ENCODE measurements around the gene IGF2BP2.
A peak's percentile ranks its signal among the peaks of the same experiment; 100 is the strongest.
"Not testable (repeated sequence)": the region's sequence is repeated elsewhere in the genome, so short reads cannot be mapped to it uniquely, and the experiment has no call there.

IGF2BP2 gene

DNA sequence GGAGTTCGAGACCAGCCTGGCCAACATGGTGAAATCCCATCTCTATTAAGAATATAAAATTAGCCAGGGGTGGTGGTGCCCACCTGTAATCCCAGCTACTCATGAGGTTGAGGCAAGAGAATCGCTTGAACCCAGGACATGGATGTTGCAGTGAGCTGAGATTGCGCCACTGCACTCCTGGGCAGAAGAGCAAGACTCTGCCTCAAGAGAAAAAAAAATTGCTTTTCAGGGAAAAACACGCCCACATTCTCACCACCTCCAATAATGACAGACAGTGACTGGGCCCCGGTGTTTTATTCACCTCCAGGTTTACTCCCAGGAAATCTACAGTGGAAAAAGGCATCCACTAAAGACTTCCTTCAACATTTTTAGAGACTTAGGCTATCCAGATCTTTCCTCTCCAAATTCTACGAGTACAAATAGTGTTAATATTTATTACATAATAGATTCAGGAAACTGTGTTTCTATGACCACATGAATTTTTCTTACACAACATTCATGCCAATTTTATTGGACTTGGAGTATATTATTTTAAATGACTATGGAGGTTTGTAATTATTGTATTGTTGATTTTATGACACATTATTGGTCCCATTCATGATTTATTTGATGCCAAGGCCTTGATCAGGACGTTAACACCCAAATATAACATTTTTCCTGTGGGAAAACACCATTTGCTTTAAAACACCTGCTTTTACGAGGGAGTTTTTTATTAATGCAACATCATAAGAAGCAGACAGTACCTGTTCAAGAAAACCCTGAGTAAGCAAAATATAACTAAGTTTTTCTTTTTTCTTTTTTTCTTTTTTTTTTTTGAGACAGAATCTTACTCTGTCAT is 26.6 kb downstream of the IGF2BP2 start:
- DNase-seq = no peak

DNA sequence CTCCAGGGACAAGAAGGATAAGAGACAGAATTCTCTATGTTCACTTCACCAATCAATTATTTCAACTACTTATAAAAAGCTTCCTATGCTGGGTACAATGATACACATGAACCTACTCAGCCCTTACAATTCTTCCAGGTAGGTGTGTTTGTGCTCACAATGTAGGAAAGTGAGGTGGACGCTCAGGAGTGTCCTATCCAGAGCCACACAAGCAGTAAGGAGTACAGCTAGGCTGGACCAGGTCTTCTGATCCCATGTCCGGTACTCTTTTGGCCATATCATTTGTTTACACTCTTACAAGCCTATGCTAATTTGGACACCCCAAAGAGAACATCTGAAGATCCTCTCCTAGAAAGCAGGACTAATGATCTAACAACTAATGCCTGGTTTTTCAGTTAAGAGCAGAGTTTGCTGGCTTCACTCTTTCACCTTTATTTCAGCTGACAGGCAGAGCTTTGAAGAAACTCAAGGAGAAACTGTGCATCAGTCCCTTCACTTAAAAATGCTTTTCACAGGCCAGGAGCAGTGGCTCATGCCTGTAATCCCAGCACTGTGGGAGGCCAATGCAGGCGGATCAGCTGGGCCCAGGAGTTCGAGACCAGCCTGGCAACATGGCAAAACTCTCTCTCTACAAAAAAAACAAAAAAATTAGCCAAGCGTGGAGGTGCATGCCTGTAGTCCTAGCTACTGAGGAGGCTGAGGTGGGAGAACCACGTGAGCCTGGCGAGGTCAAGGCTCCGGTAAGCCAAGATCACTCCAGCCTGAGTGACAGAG is 27.5 kb downstream of the IGF2BP2 start:
- DNase-seq = no peak

- DNase-seq = no peak
Observed at GRCh38 chr3:185796431-185797107, 28.3 kb downstream of the IGF2BP2 start.

GRCh38 chr3:185793381-185793780 is 31.5 kb downstream of the IGF2BP2 start:
- no peak for DNase-seq

GRCh38 chr3:185792955-185793354 is 31.9 kb downstream of the IGF2BP2 start:
- no peak for DNase-seq

DNA sequence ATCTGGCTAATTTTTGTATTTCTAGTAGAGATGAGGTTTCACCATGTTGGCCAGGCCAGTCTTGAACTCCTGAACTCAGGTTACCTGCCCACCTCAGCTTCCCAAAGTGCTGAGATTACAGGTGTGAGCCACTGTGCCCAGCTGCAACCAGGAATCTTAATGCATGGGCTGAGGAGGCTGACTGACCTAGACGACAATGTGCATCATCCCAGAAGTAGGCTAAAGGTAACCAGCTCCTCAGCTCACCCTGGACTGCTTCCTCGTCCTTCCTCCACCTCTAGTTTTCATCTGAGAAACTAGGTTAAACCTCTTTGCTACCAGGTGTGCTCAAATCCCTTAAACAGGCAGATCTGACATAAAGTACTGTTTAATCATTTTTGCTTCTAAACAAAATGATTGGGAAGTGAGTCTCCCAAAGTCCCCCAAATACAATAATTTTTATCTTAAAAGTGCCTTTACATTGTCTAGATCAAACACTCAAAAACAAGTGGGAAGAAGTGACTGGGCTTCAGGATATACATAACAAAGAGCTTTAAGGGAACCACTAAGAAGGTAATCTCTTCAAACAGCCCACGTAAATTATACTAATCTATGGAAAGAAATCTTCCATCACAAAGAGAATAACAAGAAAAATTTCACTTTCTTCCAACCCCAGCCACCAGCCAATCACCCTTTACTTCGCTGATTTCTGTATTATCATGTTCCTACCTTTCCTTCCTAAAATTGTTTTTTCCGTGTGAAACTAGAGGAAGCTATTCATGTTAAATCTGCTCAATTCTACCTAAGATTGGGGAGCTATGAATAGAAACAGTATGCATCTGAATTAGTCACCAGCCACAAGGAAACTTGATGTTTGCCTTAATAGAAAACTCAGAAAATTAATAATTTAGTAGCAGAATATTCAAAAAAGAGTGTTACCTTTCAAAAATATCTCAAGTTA is 34.7 kb downstream of the IGF2BP2 start:
- DNase-seq = no peak

- no peak for DNase-seq
Observed at GRCh38 chr3:185789134-185789533, 35.7 kb downstream of the IGF2BP2 start.

- DNase-seq = no peak
Observed at GRCh38 chr3:185788292-185788691, 36.5 kb downstream of the IGF2BP2 start.

GRCh38 chr3:185786956-185787877 is 37.6 kb downstream of the IGF2BP2 start:
- DNase-seq = no peak

GRCh38 chr3:185786258-185786657 is 38.6 kb downstream of the IGF2BP2 start:
- not testable (repeated sequence) for DNase-seq

GRCh38 chr3:185784317-185784716 is 40.5 kb downstream of the IGF2BP2 start:
- DNase-seq = no peak

- DNase-seq = no peak
Observed at GRCh38 chr3:185781759-185782158, 43.1 kb downstream of the IGF2BP2 start.

GRCh38 chr3:185779461-185779860 is 45.4 kb downstream of the IGF2BP2 start:
- DNase-seq = no peak

GRCh38 chr3:185778821-185779220 is 46.0 kb downstream of the IGF2BP2 start:
- no peak for DNase-seq

DNA sequence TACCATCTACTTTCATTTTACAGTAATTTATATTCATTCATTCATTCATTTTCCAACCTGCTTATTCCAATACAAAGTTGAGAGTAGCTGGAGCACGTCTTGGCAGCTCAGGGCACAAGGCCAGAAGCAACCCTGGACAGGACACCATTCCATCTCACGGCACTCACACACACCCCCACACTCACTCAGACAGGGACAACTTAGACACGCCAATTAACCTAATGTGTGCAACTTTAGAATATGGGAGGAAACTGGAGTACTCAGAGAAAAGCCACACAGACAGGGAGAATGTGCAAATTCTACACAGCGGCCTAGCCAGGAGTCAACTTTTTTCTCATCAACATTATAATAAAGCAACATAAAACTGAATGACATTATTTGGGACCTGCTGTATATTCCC is 46.7 kb downstream of the IGF2BP2 start:
- no peak for DNase-seq

DNA sequence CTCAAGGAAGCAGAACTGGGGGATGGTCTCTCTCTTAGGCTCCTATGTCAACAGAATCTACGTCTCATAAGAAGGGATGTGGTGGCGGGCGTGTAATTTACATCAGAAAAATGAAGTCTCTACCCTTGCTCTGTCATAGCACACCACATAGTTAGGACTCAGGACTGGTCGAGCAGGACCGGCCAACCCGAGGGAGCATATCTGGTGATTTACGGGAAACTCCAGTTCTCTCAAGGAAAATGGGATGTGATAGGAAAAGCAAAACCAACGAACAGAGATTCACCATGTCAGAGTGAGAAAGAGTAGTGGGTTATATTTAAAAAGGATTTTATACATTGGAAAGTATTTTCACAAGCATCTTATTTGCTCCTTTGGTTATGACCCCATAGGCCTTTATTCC is 54.7 kb downstream of the IGF2BP2 start:
- no peak for DNase-seq

GRCh38 chr3:185768578-185768982 is 56.3 kb downstream of the IGF2BP2 start:
- peak; percentile 29 for DNase-seq

DNA sequence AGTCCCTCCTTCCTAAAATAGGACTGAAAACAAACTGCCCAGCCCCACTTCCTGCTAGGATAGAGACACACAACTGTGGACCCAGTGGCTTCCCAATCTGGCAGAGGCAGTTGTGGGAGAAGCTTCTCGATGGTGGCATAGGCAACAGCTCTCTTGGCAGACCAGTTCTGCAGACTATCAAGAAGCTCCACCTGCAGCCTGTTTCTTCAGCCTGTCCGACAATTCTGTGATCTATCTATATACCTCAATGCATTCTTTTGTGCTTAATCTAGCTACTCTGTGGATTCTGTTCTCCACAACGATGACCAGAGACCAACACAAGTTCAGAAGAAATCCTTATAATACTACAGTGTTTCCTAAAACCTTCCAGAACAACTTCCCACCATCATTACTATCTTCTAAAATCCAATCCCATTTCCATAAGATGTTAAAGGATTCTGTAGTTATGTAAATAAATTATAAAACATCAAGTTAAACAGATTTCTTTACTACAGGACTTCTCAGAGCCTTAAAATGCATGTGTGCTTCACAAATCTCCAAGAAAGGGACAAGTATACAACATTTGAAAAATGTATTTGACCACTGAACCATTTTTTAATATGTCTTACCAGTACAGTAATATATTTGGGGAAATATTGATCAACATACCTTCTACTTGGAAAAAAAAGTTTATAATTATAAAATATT is 57.7 kb downstream of the IGF2BP2 start:
- no peak for DNase-seq

- DNase-seq = no peak
Observed at GRCh38 chr3:185766329-185767001, 58.4 kb downstream of the IGF2BP2 start.

DNA sequence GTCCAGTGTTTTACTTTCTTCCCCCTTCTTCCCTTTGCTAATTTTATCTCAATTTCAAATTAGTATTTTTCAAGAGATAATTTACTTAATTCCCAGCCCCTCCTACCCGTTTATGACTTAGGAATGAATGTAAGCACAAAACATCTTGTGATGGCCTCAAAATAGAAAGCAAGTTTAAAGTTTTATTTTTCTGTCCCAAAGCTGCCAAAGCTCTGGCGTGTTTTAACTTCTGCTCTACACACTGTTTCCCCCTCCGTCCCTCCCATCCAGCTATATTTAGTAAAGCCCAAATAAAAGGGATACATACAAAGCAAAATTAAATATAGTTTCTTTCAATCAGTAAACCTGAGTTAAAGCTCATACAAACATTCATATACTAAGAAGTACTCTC is 59.9 kb downstream of the IGF2BP2 start:
- DNase-seq = no peak
